HCT116 (cell line): ENCODE measurements around the gene UBE2L6. TPM values are rescaled to one million over a fixed set of nuclear protein-coding genes. Genes with fewer than 3 reads are reported as not detected.

Source experiments
- ATAC-seq: fragments of 200-7000 bp; cut with Tn5 transposase; 2 replicates; pipeline ENCODE4 v1.9.1; 2020; ENCODE audit warnings: mild to moderate bottlenecking, moderate library complexity
- BruUV-seq: library from RNA; stranded (reverse); fragments of 400-500 nt; replicated peaks from 2 replicates; lab custom pipeline; 2021; lab: Mats Ljungman, UMichigan
- CTCF ChIA-PET: fragments of 300-600 bp; sonication (Branson Sonifier 250); formaldehyde crosslinking; loops from one replicate; lab custom pipeline; 2021; ENCODE audit warnings: antibody characterized with exemption; lab: Charles Lee
- POLR2A ChIA-PET: fragments of 300-600, 350-600 bp; sonication (Branson Sonifier 250); formaldehyde crosslinking; loops from one replicate; lab custom pipeline; 2021; ENCODE audit warnings: antibody characterized with exemption; lab: Charles Lee
- RAD21 ChIA-PET, 2 experiments: fragments of 300-600 bp; sonication (Branson Sonifier 250); formaldehyde crosslinking; loops; one replicate each; lab custom pipeline; 2023; ENCODE audit warnings: low total read pairs in 2 of 2; ENCODE audit not compliant: uncharacterized antibody in 2 of 2, unreplicated experiment in 2 of 2, low non-redundant PET in 1 of 2; lab: Charles Lee
- DNase-seq: peaks from one replicate; pipeline ENCODE4 v3.0.0-alpha.2; 2010; ENCODE audit warnings: low read depth, low spot score
- H2AFZ ChIP-seq: fragments of 200-600 bp; shearing (Covaris generic), sonication (generic); 2 replicates; pipeline ENCODE4 v1.6.1; 2017; ENCODE audit warnings: low read depth, mixed run types, mixed read lengths, antibody characterized with exemption, low read length; ENCODE audit not compliant: poor library complexity, severe bottlenecking
- H3K27ac ChIP-seq: 2 replicates; pipeline ENCODE4 v1.5.1; 2012; ENCODE audit warnings: low read depth, low read length
- H3K27me3 ChIP-seq: fragments of 200-600 bp; sonication (generic); 2 replicates; pipeline ENCODE4 v1.6.1; 2016; ENCODE audit warnings: mixed run types, low read length, mixed read lengths; ENCODE audit not compliant: insufficient read depth
- H3K36me3 ChIP-seq, 2 experiments: fragments of 200-500 bp in 1 of 2; fragments of 200-600 bp in 1 of 2; sonication (Bioruptor generic) in 1 of 2; sonication (generic) in 1 of 2; 2 replicates each; pipeline versions ENCODE4 v1.5.1 to v1.6.1; 2014 to 2016; ENCODE audit warnings: low read length in 2 of 2, inconsistent platforms in 1 of 2, mixed read lengths in 1 of 2, mixed run types in 1 of 2; ENCODE audit not compliant: insufficient read depth in 2 of 2, control insufficient read depth in 1 of 2
- H3K4me1 ChIP-seq, 2 experiments: fragments of 200-600 bp in 1 of 2; sonication (generic) in 1 of 2; 2 replicates each; pipeline versions ENCODE4 v1.5.1 to v1.6.1; 2012 to 2017; ENCODE audit warnings: low read length in 2 of 2, inconsistent platforms in 1 of 2, mild to moderate bottlenecking in 1 of 2, mixed read lengths in 1 of 2, mixed run types in 1 of 2, moderate library complexity in 1 of 2; ENCODE audit not compliant: insufficient read depth in 2 of 2, control insufficient read depth in 1 of 2
- H3K4me2 ChIP-seq: fragments of 200-600 bp; sonication (generic); 2 replicates; pipeline ENCODE4 v1.6.1; 2017; ENCODE audit warnings: mixed run types, low read length, mixed read lengths
- H3K4me3 ChIP-seq, 2 experiments: fragments of 200-600 bp in 1 of 2; sonication (generic) in 1 of 2; replicated peaks in 1 of 2; 2 replicates each; pipeline ENCODE4 v1.5.1; 2011 to 2016; ENCODE audit warnings: low read length in 2 of 2, control low read depth in 1 of 2, low read depth in 1 of 2, mild to moderate bottlenecking in 1 of 2, mixed read lengths in 1 of 2, mixed run types in 1 of 2
- H3K79me2 ChIP-seq: fragments of 200-600 bp; sonication (generic); 2 replicates; pipeline ENCODE4 v1.6.1; 2017; ENCODE audit warnings: mild to moderate bottlenecking, mixed run types, low read length, moderate library complexity, mixed read lengths; ENCODE audit not compliant: insufficient read depth
- H3K9ac ChIP-seq: fragments of 200-600 bp; sonication (generic); 2 replicates; pipeline ENCODE4 v1.6.1; 2016; ENCODE audit warnings: low read length, mixed read lengths
- H3K9me2 ChIP-seq: fragments of 200-600 bp; sonication (generic), shearing (Covaris generic); 2 replicates; pipeline ENCODE4 v1.6.1; 2017; ENCODE audit warnings: mixed run types, mild to moderate bottlenecking, moderate library complexity; ENCODE audit not compliant: insufficient read depth
- H3K9me3 ChIP-seq, 2 experiments: fragments of 200-500 bp in 1 of 2; fragments of 200-600 bp in 1 of 2; sonication (Bioruptor generic) in 1 of 2; sonication (generic) in 1 of 2; 2 replicates each; pipeline ENCODE4 v1.6.1; 2014 to 2017; ENCODE audit warnings: low read length in 2 of 2, mixed read lengths in 2 of 2, inconsistent platforms in 1 of 2, low read depth in 1 of 2, mild to moderate bottlenecking in 1 of 2, mixed run types in 1 of 2, moderate library complexity in 1 of 2; ENCODE audit not compliant: control insufficient read depth in 1 of 2, insufficient read depth in 1 of 2
- H4K20me1 ChIP-seq: fragments of 200-600 bp; sonication (generic), shearing (Covaris generic); 2 replicates; pipeline ENCODE4 v1.6.1; 2017; ENCODE audit warnings: mixed run types, mild to moderate bottlenecking, moderate library complexity; ENCODE audit not compliant: insufficient read depth
- CEBPB ChIP-seq: IDR thresholded peaks from 2 replicates; pipeline ENCODE4 v1.6.1; 2012; ENCODE audit warnings: low read depth
- EGR1 ChIP-seq: IDR thresholded peaks from 2 replicates; pipeline ENCODE4 v1.6.1; 2012; ENCODE audit warnings: low read depth
- EZH2phosphoT487 ChIP-seq: fragments of 200-600 bp; IDR thresholded peaks from 2 replicates; pipeline ENCODE4 v1.6.1; 2018; ENCODE audit warnings: antibody characterized with exemption, borderline replicate concordance
- JUND ChIP-seq: IDR thresholded peaks from 2 replicates; pipeline ENCODE4 v1.6.1; 2012
- POLR2A ChIP-seq: IDR thresholded peaks from 2 replicates; pipeline ENCODE4 v1.7.0; 2011; ENCODE audit warnings: borderline replicate concordance; ENCODE audit not compliant: insufficient read depth, insufficient read length; ENCODE audit errors: extremely low read depth
- POLR2AphosphoS5 ChIP-seq: IDR thresholded peaks from 2 replicates; pipeline ENCODE4 v1.6.1; 2011; ENCODE audit warnings: mild to moderate bottlenecking, low read depth, low read length, moderate library complexity
- SP1 ChIP-seq: IDR thresholded peaks from 2 replicates; pipeline ENCODE4 v1.6.1; 2012; ENCODE audit warnings: low read depth
- TCF7L2 ChIP-seq: IDR thresholded peaks from 2 replicates; pipeline ENCODE4 v1.7.0; 2011; ENCODE audit warnings: borderline replicate concordance, inconsistent platforms; ENCODE audit not compliant: insufficient read depth, insufficient read length; ENCODE audit errors: extremely low read depth
- YY1 ChIP-seq: IDR thresholded peaks from 2 replicates; pipeline ENCODE4 v1.6.1; 2011; ENCODE audit warnings: low read length, low read depth, moderate library complexity, mild to moderate bottlenecking; ENCODE audit not compliant: insufficient replicate concordance; ENCODE audit errors: extremely low read depth
- ZFX ChIP-seq: fragments of 450-650 bp; IDR thresholded peaks from 2 replicates; pipeline ENCODE4 v1.6.1; 2017
- intact Hi-C: fragments of 100-400 bp; cut with micrococcal nuclease; formaldehyde crosslinking; loops from 2 replicates; pipeline ENCODE4 v1.10.0; 2022
- total RNA-seq: library from RNA; stranded (reverse); gene quantifications from one replicate; pipeline ENCODE4 v1.2.1, GENCODE V29; 2021; ENCODE audit not compliant: unreplicated experiment
- TF ChIP-seq, protein P1 (sequence below): IDR thresholded peaks from 2 replicates; pipeline ENCODE4 v1.6.1; 2012; ENCODE audit warnings: low read depth
- TF ChIP-seq, protein P2 (sequence below): IDR thresholded peaks from 2 replicates; pipeline ENCODE4 v1.6.1; 2012

The UBE2L6 gene
- total RNA-seq, 1 experiment from 2014 or later, result 24.8 TPM

DNA sequence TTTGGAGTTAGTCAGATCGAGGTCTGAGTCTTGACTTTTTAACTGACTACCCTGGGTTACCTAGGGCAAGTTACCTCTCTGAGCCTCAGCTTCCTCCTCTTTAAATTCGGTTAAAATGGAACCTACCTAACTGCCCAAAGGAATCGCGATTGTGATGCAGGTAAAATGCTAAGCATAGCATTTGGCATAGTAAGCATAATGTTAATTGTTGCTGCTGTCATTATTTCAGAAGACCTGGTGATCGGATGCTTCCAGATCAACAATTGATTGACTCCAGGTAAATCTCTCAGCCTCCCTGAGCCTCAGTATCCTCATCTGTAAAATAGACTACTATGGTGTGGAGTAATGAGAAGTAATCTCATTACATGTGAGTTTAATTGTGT, 51.4 kb downstream of the UBE2L6 start:
- POLR2A ChIA-PET, result interaction anchor here (1.2 to 2.4 kb wide), 3 partner anchors 22 to 170 kb away, joined by 3 to 7 read pairs (median 6); no protein-coding TSS in a partner anchor
- no TSS peak for BruUV-seq
- H3K4me3 ChIP-seq, result peak overlapping the region; percentile 70 to 73

DNA sequence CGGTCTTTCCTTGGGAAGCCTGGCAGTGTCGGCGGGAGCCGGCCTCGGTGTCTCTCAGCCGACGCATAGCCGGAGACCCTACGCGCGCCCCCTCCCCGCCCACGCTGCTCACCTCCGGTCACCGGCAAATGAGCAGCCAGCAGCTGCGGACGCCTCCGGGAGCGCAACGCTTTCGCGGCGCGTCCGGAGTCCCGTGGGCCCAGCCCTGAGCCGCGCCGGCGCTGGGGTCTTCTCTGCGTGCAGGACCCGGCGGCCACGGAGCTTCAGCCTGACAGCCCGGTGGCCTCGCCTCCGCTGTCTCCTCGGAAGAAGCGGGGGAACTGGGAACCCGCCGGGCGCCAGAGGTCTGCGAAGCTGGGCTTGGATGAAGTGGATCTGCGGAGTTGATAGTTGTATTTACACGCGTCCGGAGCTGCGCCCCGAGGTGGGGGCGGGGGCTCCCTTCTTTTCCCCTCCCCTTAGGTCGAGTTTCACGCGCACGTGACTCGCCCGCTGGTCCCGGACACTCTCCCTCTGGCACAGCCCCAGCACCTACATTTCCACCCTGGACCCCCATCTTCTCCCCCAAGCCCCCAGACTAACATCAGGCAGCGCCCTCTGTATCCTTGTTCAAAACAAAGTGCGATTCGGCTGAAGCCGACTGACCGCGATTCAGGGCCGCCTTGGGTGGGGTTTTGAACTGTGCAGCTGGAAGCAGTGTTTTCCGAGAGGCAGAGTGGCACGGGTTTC, 52.0 kb downstream of the UBE2L6 start, which contains the start of gene SLC43A1:
TSS of gene SLC43A1 (minus strand) at position 371 of the 729 bp plus-strand sequence. CDS start 1,591 bp downstream, outside the sequence.
- no TSS peak for BruUV-seq
- H3K9me3 ChIP-seq, result no peaks in the 10 kb centered on the region
- H4K20me1 ChIP-seq, result no peaks in the 10 kb centered on the region
- ATAC-seq (peak; percentile 84), DNase-seq (no peak)
- CTCF ChIA-PET, result interaction anchor here (1.1 to 2.7 kb wide), 5 partner anchors 11 to 57 kb away, joined by 3 to 15 read pairs (median 4); partner anchors contain the start of gene RTN4RL2
- peak within 1 kb of the TSS; percentile 45; the same call in 1 of the 2 replicates for H3K27ac ChIP-seq
- peak within 1 kb of the TSS; percentile 96 for H3K4me2 ChIP-seq
- H3K9ac ChIP-seq, result peak within 1 kb of the TSS; percentile 57
- RAD21 ChIA-PET, result no interaction called here
- H3K27me3 ChIP-seq, result no peaks in the 10 kb centered on the region
- H3K4me3 ChIP-seq, result peak within 1 kb of the TSS; percentile 70 to 73
- no peaks in the 10 kb centered on the region for H3K36me3 ChIP-seq
- TF ChIP-seq CEBPB, result no peak
- TF ChIP-seq POLR2A, result peak; percentile 64
- TF ChIP-seq POLR2AphosphoS5, result peak; percentile 77
- TF ChIP-seq ZFX, result peak; percentile 27; the same call in 1 of the 2 replicates
- TF ChIP-seq, protein P1, sequence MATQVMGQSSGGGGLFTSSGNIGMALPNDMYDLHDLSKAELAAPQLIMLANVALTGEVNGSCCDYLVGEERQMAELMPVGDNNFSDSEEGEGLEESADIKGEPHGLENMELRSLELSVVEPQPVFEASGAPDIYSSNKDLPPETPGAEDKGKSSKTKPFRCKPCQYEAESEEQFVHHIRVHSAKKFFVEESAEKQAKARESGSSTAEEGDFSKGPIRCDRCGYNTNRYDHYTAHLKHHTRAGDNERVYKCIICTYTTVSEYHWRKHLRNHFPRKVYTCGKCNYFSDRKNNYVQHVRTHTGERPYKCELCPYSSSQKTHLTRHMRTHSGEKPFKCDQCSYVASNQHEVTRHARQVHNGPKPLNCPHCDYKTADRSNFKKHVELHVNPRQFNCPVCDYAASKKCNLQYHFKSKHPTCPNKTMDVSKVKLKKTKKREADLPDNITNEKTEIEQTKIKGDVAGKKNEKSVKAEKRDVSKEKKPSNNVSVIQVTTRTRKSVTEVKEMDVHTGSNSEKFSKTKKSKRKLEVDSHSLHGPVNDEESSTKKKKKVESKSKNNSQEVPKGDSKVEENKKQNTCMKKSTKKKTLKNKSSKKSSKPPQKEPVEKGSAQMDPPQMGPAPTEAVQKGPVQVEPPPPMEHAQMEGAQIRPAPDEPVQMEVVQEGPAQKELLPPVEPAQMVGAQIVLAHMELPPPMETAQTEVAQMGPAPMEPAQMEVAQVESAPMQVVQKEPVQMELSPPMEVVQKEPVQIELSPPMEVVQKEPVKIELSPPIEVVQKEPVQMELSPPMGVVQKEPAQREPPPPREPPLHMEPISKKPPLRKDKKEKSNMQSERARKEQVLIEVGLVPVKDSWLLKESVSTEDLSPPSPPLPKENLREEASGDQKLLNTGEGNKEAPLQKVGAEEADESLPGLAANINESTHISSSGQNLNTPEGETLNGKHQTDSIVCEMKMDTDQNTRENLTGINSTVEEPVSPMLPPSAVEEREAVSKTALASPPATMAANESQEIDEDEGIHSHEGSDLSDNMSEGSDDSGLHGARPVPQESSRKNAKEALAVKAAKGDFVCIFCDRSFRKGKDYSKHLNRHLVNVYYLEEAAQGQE, result no peak
- no peak for TF ChIP-seq EZH2phosphoT487
- peak; percentile 5; the same call in 1 of the 2 replicates for TF ChIP-seq EGR1
- TF ChIP-seq, protein P2, sequence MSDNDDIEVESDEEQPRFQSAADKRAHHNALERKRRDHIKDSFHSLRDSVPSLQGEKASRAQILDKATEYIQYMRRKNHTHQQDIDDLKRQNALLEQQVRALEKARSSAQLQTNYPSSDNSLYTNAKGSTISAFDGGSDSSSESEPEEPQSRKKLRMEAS, result peak; percentile 79
- no peak for TF ChIP-seq TCF7L2
- no peak for TF ChIP-seq JUND
- no peaks in the 10 kb centered on the region for H3K79me2 ChIP-seq
- peak within 1 kb of the TSS; percentile 95 for H2AFZ ChIP-seq
- intact Hi-C loops, result no loop called here
- POLR2A ChIA-PET, result interaction anchor here (1.2 to 2.4 kb wide), 2 partner anchors 22 to 170 kb away, joined by 3 to 7 read pairs; no protein-coding TSS in a partner anchor
- H3K4me1 ChIP-seq, result peaks cover 3 to 15% of the 10 kb centered on the region in 2 experiments; a peak in 3 of 4 replicates
- H3K9me2 ChIP-seq, result no peaks in the 10 kb centered on the region

More for the DNA sequence above, 51.4 kb downstream of the UBE2L6 start:
- no peaks in the 10 kb centered on the region for H3K9me3 ChIP-seq
- H3K27ac ChIP-seq, result no peak overlapping the region
- no peaks in the 10 kb centered on the region for H4K20me1 ChIP-seq
- DNase-seq, result no peak
- peak overlapping the region; percentile 95 for H2AFZ ChIP-seq
- H3K9me2 ChIP-seq, result no peaks in the 10 kb centered on the region
- ChIA-PET RAD21 (no interaction called here), CTCF (interaction anchor here (1.1 to 2.7 kb wide), 5 partner anchors 11 to 58 kb away, joined by 3 to 15 read pairs (median 4); partner anchors contain the start of gene RTN4RL2)
- peak overlapping the region; percentile 57 for H3K9ac ChIP-seq
- H3K36me3 ChIP-seq, result no peaks in the 10 kb centered on the region
- intact Hi-C loops, result no loop called here
- no peaks in the 10 kb centered on the region for H3K79me2 ChIP-seq
- H3K4me1 ChIP-seq, result peaks cover 3 to 15% of the 10 kb centered on the region in 2 experiments; a peak in 3 of 4 replicates
- ATAC-seq, result no peak
- 0 out of 2 replicates have a peak, but pooled peaks have one; percentile 10 for TF ChIP-seq EGR1
- TF ChIP-seq YY1, result no peak
- no peak for TF ChIP-seq CEBPB
- TF ChIP-seq JUND, result no peak
- TF ChIP-seq POLR2AphosphoS5, result no peak
- TF ChIP-seq SP1, result no peak
- no peaks in the 10 kb centered on the region for H3K27me3 ChIP-seq
- H3K4me2 ChIP-seq, result peak overlapping the region; percentile 96
